HG03045 (cell line): ENCODE measurements around the gene MYO3B.
"Not testable (repeated sequence)": the region's sequence is repeated elsewhere in the genome, so short reads cannot be mapped to it uniquely, and the experiment has no call there.

ENCODE experiments used
- ATAC-seq: cut with Tn5 transposase; IDR thresholded peaks from one replicate; pipeline ENCODE4 v1.9.1; 2021; ENCODE audit warnings: mild to moderate bottlenecking, moderate library complexity; ENCODE audit not compliant: unreplicated experiment

MYO3B gene

DNA sequence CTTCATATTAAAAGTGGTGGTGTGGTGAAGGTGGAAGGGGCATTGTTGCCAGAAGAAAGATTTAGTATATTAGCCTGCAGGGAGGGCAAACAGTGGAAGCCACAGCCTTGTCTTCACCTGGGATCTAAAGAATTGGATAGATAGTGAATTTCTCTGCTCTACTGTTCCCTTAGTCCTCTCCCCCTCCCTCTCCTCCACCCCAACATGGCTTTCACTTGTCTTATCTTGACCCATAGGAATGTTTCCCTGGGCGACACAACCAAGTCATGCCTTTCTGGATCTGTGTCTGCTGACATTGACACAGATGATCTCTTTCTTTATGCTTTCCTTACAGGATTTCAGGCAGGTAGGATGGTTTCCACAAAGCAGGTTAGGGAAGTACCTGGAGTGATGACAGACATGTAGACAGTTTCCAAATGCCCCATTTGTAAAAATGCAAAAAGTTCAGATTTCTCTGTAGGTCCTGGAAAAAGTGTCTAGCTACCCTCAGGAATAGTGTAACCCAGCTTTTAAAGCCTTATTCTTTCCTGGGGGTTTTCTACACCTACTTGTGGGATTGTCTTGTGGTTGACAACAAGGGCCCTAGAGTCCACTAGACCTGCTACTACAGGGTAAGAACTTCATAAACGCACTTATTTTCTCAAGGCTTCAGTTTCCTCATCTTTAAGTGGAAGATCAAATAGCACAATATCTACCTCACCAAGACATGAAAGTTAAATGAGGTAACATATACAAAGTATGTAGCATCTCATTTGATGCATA lies 353.0 kb downstream of the MYO3B start:
- ATAC-seq = no peak

DNA sequence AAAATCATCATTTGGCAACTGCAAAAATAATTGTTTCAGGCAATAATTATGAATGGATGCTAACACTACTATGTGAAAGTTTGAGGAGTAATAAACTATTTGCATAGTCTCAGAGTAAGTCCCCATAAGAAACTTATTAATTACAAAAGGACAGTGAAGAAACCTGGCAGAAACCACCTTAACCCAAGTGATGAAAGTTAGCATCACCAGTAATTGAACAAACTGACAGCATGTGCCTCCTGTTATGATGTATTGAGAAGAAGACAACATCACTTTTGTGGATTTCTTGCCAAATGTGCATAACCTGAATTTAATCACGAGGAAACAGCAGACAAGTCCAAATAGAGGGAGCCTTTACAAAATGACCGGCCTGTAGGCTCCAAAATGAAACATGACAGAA lies 353.9 kb downstream of the MYO3B start:
- no peak for ATAC-seq

- ATAC-seq = peak; percentile 58
These were observed 355.2 kb downstream of the MYO3B start for GRCh38 chr2:170533156-170533555.

- ATAC-seq = no peak
These were observed 357.6 kb downstream of the MYO3B start for GRCh38 chr2:170535552-170535951.

DNA sequence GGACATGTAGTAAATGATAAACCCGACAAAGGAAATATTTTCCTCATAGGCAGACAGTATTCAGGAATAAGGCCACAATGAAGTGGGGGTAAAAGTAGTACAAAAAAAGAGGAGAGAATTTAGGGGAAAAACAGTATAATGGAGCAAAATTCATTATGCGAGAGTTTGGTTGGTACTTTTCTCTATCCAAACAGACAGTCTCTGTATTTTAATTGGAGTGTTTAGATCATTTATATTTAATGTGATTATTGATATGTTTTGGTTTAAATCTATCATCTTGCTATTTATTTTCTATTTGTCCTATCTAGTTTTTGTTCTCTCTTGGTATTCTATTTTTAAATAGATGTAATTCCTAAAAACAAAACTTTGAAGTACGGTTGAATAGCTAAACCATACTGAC lies 366.9 kb downstream of the MYO3B start:
- ATAC-seq = no peak

GRCh38 chr2:170548304-170548703 lies 370.4 kb downstream of the MYO3B start:
- no peak for ATAC-seq

DNA sequence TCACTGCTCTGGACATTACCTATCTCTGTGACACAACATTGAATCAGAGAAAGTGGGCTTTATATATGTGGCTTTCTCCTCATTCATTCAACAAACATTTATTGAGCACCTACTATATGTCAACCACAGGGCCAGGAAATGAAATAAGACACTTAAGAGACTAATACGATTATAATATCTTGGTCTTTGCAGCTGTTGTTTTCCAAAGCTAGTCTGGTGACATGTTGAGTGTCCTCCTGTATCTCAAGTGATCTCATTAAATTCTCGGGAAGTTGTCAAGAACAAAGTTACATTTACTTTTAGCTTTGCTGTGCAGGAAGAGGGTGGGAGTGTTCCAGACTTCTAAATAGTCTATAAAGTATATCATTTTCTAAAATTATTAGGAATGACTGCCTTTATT lies 372.6 kb downstream of the MYO3B start:
- ATAC-seq = no peak

- not testable (repeated sequence) for ATAC-seq
These were observed 374.0 kb downstream of the MYO3B start for GRCh38 chr2:170551899-170552298.

- ATAC-seq = no peak
These were observed 375.8 kb downstream of the MYO3B start for GRCh38 chr2:170553748-170554147.

DNA sequence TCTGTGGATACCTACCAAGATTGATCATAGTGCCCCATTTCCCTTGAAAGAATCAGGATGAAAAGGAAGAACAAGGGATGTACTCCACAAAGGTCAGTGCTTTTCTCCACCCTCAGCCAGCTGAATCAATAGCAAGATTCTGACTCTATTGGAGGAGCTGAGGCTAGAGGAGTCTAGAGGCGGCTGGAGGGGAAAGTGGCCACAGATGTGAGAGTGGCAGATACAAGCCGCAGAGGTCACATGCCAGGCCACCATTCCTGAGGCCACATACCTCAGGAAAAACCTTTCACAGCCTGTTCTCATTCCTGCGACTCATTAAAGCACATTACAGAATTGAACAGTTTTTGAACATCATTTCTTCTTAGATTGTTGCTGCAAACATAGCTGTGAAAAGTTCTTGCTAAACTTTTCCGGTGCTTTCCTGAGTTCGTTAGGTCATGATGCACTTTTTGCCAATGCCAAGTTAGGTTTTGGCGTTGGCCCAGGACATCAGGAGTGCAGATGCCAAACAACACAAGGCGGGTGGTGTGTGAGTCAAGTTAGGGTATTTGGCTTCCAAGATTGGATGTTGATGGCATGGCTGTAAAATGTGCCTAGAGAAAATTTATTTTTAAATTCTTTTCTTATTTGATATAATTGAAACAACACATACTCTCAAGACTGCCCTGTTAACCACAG lies 376.5 kb downstream of the MYO3B start:
- ATAC-seq = no peak

DNA sequence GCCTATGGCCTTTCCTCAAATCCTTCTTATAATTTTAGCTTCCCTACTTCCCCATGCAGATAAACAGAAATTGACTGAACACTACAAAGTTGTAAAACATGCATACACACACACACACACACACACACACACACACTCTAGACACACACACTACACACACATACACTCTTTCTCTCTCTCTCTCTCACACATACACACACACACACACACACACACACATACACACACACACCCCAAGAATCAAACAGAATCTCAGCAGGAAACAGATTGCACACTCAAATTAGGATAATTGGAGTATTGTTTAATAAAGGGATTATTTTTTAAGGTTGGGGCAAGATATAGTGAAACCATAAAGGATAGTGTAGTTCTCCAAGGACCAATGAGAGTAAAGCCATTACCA lies 385.0 kb downstream of the MYO3B start:
- ATAC-seq = no peak

DNA sequence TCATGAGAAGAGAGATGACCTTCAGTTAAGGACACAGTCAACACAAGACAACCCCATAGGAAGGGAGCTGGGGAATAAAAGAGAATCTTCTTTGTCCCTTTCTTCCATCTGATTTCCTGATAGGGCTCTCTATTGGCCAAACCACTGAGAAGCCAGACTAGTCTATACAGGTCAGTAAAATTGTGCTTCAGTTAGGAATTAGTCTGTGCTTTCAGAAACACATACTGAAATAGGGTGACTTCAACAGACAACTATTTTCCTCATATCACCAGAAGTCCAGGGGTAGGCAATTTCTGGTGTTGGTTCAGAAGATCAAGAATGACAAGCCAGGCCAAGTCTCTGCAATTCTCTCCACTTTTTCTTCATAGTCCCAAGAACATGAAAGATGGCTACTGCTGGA lies 385.5 kb downstream of the MYO3B start:
- no peak for ATAC-seq

GRCh38 chr2:170566138-170566537 lies 388.2 kb downstream of the MYO3B start:
- ATAC-seq = no peak

DNA sequence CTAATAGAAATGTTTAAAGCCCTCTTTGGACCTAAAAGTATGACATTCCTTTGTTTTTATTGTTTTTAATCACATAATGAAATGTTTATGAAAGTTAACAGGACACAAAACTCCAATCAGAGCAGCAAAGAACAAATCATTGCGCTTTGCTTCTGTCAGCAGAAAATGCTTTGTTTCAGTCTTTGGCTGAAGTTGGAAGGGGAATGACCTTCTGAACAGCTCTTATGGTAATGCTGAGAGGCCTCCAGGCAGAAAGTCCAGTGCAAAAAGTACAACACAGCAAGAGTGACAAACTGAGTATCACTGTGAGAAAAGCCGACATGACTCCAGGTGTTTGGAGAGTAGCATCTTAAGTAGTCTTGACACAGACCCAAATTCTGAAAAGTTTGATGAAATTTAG lies 389.5 kb downstream of the MYO3B start:
- ATAC-seq = no peak

DNA sequence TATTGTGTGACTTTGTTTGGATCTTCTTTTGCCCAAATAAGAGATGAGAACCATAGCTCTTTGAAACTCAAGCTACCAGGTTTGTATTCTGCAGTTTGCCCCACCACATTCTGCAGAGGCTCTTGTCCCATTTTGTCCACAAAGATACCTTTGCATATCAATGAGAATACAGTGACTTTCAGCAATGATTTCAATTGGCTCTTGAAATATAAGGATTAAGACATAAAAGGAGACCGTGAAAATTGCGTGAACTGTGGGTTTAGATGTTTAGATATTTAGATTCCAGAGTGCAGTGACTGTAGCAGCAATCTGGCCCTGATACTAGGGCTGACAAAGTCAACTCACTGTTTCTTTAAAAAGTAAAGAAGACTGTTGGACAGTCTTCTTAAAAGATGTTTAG lies 390.6 kb downstream of the MYO3B start:
- ATAC-seq = no peak

DNA sequence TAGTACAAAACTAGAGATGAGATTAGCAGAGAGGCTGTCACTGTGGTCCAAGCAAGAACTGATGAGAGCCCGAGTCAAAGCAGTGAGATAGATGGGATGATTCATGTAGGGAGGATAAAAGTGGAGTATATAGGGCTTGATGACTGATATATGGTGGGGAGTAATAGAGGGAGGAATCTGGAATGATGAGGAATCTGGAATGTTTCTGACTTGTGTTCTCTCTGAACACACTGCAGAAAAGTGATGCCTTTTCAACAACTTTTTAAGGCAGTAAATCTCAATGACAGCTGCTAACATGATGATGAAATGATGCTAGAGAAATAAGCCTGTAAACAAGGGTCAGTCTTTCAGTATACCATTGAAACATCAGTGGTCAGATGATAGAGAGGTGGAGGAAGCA lies 393.7 kb downstream of the MYO3B start:
- ATAC-seq = no peak

GRCh38 chr2:170573671-170574070 lies 395.7 kb downstream of the MYO3B start:
- ATAC-seq = no peak

DNA sequence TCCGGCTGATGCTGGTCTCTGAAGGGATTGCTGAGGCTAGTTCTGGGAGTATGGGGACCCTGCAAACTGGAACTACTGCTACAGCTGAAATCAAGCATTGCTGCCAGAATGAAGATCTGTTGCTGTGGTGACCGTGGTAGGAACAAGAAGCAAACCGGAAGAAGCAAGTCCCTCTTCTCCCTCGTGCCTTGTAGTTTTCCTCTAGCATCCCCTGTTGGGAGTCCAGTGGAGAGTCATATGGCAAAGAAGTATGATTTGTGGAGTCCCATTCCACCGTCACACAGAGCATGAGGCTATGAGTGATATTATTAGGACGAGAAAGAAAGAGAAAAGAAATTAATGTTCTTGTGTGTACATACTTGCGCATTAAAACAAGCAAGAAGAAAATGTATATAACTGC lies 398.3 kb downstream of the MYO3B start:
- ATAC-seq = no peak

DNA sequence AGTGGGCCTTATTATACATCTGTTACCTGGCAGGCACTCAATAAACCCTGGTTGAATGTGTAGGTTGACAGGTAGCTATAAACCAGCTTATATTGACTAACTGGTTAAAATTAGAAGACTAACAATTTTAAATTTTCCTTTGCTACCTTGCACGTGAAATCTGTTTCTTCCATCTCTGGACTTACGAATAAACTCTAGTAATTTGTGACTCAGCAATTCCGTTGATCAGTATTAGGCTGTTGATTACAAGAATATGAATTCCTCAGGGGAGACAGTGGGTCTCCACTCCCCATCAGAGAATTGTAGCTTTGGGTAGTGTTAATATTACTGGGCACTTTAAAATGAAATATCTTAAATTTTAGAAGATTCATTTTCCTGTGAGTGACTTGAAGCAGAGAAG lies 399.4 kb downstream of the MYO3B start:
- no peak for ATAC-seq

DNA sequence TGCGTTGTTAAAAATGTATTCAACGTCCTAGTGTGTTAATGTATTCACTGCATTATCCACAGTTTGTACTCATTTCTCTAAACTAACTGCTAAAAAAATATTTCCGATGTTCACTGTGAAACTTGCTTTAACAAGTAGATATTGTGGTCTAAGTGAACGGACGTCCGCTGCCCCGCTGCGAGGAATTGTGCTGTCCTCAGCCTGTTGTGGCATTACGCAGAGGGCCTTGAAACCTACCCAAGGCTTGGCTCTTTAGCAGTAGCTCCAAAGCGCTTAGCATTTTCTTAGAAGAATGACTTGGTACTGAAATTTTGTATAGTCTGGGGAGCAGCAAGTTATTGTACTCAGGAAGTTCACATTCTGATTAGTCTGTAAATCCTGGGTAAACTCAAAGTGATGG lies 400.7 kb downstream of the MYO3B start:
- ATAC-seq = no peak

DNA sequence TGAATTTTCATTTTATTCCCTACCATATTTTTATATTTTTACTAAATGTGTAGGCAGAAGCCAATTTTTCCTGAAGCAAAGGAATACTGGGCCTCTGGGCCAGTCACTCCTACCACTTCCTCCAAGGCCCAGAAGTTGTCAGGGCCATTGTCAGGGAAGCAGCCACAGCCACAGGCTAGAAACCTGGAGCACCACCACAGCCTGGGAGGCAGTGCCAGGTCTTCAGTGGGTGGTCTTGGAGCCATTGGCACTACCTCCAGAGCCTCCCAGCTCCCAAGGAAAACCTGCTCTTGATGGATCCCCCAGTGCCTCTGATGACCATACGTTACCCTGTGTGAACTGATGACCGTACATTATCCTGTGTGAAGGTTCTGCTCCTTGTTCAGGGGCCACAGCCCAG lies 401.6 kb downstream of the MYO3B start:
- ATAC-seq = no peak

- ATAC-seq = no peak
These were observed 404.4 kb downstream of the MYO3B start for GRCh38 chr2:170582313-170582712.
